Activated CD4-positive, alpha-beta memory T cell treated with anti-CD3 and anti-CD28 coated beads for 36 hours (primary cell): ENCODE results near the gene SP110. TPM values are rescaled to one million over a fixed set of nuclear protein-coding genes. Genes with fewer than 3 reads are reported as not detected.
"Not testable (repeated sequence)": the region's sequence is repeated elsewhere in the genome, so short reads cannot be mapped to it uniquely, and the experiment has no call there.

ENCODE experiments used
- CTCF ChIA-PET: fragments of 350-600 bp; sonication (Branson Sonifier 250); formaldehyde crosslinking; loops from one replicate; lab custom pipeline; 2021; ENCODE audit warnings: antibody characterized with exemption, inconsistent platforms; lab: Charles Lee
- POLR2A ChIA-PET: fragments of 350-600 bp; sonication (Branson Sonifier 250); formaldehyde crosslinking; loops from one replicate; lab custom pipeline; 2021; ENCODE audit warnings: antibody characterized with exemption; lab: Charles Lee
- DNase-seq: peaks from one replicate; pipeline ENCODE4 v3.0.0-alpha.2; 2020
- H3K27ac Mint-ChIP-seq: one replicate; pipeline ENCODE4 v1.8.0; 2021; ENCODE audit warnings: mixed read lengths
- H3K27me3 Mint-ChIP-seq: one replicate; pipeline ENCODE4 v1.8.0; 2021; ENCODE audit warnings: mixed read lengths
- H3K36me3 Mint-ChIP-seq: one replicate; pipeline ENCODE4 v1.8.0; 2021; ENCODE audit warnings: mixed read lengths
- H3K4me1 Mint-ChIP-seq: one replicate; pipeline ENCODE4 v1.8.0; 2021; ENCODE audit warnings: low read depth, mixed read lengths
- H3K4me3 Mint-ChIP-seq: one replicate; pipeline ENCODE4 v1.8.0; 2021; ENCODE audit warnings: mild to moderate bottlenecking, mixed read lengths
- H3K9me3 Mint-ChIP-seq: one replicate; pipeline ENCODE4 v1.8.0; 2021; ENCODE audit warnings: mixed read lengths
- intact Hi-C: fragments of 100-400 bp; cut with micrococcal nuclease; formaldehyde crosslinking; loops from one replicate; pipeline ENCODE4 v1.15.1; 2023
- total RNA-seq, 2 experiments: library from RNA; stranded (reverse); gene quantifications; one replicate each; pipeline ENCODE4 v1.2.3, GENCODE V29; 2021

The SP110 gene
- total RNA-seq, 2 experiments from 2014 or later = 91.5 to 94.1 TPM

- H3K9me3 Mint-ChIP-seq, H3K27me3 Mint-ChIP-seq, intact Hi-C loops, H3K27ac Mint-ChIP-seq, CTCF ChIA-PET, H3K4me1 Mint-ChIP-seq, POLR2A ChIA-PET, H3K36me3 Mint-ChIP-seq, DNase-seq, H3K4me3 Mint-ChIP-seq: not testable (repeated sequence)
Measured at GRCh38 chr2:230120376-230120775, 99.4 kb downstream of the SP110 start.

- H3K4me1 Mint-ChIP-seq, CTCF ChIA-PET, H3K36me3 Mint-ChIP-seq, intact Hi-C loops, H3K9me3 Mint-ChIP-seq, H3K27ac Mint-ChIP-seq, DNase-seq, POLR2A ChIA-PET, H3K4me3 Mint-ChIP-seq: not testable (repeated sequence)
- peaks cover 10% of the 10 kb centered on the region for H3K27me3 Mint-ChIP-seq
Measured at GRCh38 chr2:230119827-230120226, 100.0 kb downstream of the SP110 start.

Other genes starting within 250 kb of the SP110 start
- 1 to 10 TPM; 1.1 to 1.2 TPM for gene SLC16A14, start 151.1 kb downstream of the SP110 start, total RNA-seq
- gene SP140, start 5.8 kb upstream of the SP110 start, total RNA-seq = 100 to 1,000 TPM; 150 to 151 TPM
- 10 to 100 TPM; 41.9 to 44.1 TPM for gene SP140L, start 107.2 kb upstream of the SP110 start, total RNA-seq
- 100 to 1,000 TPM; 152 to 157 TPM for gene SP100, start 196.2 kb upstream of the SP110 start, total RNA-seq